HG03520 (cell line): ENCODE results near the gene PLCB1.

Experiments used
- ATAC-seq: cut with Tn5 transposase; IDR thresholded peaks from one replicate; pipeline ENCODE4 v1.9.1; 2021; ENCODE audit warnings: mild to moderate bottlenecking, moderate library complexity; ENCODE audit not compliant: unreplicated experiment

Gene PLCB1

GRCh38 chr20:8242066-8242465, 110.0 kb downstream of the PLCB1 start:
- ATAC-seq: no peak

DNA sequence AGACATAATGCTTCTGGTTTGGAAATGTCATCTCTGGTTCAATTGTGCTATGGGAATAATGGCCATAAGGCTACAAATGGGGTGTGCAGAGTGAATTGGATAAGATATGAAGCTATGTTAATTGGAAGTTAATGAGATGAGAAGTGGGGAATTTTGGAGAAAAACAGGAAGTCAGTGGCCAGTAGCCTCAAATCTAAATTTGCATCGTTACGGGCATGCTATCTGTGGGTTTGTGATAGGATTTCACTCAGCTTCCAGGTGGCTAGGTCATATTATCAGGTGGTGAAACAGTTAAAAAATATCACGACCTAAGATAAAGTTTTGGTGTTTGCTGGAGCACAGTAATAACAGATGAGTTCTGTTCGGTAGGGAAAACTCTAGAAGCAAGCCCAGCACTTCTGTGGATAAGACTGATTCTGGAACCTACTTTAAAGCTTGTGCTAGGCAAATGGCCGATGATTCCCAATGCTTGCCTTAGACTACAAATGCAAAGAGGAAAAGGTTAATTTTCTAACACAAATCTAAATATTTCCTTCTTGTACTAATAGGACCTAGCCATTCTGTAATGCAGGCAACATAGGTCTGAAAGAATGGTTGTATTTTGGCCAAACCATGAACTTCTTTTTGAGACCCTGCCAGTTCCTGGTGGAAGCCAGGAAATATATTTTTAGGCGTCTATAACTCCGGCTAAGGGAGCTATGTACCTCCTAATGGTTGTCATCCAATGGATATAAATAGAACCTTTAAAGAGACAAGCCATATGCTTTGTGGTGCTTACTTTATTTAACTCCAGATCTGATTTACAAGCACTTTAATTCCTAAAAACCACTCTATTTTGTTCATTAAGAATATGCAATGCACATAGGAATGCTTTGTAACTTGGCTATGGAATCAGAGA, 111.0 kb downstream of the PLCB1 start:
- no peak for ATAC-seq

DNA sequence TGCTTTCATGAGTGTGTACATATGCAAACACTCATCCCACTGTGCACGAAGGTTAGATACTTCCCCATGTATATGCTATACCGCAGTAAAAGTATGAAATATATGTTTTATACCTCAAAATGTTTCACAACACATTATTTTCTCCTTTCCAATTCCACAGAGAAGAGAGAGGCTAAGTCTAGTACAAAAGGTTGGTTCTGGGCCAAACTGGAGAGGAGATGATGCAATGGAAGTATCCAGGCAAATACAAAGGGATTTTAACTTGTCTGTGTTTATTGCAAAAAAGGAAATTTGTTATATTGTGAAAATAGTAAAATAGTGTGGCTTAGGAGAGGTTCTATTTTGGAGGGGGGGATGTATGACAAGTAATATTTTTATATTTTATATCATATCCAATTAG, 112.6 kb downstream of the PLCB1 start:
- no peak for ATAC-seq

GRCh38 chr20:8246153-8246552, 114.1 kb downstream of the PLCB1 start:
- no peak for ATAC-seq

DNA sequence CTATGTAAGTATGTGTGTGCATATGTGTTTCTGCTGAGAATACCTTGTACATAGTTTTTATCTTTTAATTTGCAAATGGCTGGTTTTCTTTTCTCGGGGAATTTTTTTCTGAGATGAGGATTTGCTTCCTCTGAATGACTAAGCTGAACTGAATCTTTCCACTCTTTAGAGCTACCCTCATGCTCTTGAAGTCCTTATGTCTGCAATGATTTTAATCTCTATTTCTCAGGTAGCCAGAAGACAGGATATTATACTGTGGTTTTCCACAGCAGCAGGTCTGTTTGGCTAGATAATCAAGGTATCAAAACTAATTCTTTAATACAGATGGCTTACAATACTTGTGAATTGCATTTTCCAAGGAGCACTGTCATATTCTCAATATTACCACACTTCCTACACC, 114.7 kb downstream of the PLCB1 start:
- ATAC-seq: no peak

DNA sequence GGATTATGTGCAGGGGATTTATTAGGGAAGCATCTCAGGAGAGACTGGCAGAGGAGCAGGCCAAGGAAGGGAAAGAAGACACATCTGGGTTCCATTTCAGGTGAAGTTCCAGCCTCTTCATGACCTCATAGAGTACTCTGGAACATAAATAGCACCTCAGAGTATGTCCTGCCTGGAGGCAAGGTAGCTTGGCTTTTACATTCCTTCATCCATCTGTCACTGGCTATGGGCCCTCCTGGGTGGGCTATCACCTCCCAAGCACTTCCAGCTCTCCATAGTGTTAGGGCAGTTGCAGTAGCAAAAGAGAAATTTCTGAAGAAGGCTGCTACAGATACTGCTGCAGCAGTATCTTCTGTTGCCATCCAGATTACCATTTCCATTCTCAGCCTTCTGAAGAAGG, 116.0 kb downstream of the PLCB1 start:
- no peak for ATAC-seq

DNA sequence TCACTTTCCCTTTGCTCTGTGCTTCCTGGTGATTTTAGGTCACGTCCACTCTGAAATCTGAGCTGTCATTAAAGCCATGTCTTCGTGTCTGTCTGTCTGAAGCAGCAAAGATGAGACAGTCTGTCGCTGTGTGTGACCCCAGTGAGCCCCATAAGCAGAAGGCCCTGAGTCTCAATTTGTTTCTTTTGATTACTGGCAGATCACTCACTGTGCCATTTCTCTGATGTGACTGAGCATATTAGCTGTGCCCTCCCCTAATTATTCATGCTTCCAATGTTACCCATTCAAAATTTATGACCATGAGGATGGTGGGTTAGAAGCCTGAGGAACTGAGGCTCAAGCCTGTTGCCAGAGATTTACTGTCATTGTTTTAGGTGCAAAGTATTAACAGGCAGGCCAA, 117.6 kb downstream of the PLCB1 start:
- ATAC-seq: no peak

DNA sequence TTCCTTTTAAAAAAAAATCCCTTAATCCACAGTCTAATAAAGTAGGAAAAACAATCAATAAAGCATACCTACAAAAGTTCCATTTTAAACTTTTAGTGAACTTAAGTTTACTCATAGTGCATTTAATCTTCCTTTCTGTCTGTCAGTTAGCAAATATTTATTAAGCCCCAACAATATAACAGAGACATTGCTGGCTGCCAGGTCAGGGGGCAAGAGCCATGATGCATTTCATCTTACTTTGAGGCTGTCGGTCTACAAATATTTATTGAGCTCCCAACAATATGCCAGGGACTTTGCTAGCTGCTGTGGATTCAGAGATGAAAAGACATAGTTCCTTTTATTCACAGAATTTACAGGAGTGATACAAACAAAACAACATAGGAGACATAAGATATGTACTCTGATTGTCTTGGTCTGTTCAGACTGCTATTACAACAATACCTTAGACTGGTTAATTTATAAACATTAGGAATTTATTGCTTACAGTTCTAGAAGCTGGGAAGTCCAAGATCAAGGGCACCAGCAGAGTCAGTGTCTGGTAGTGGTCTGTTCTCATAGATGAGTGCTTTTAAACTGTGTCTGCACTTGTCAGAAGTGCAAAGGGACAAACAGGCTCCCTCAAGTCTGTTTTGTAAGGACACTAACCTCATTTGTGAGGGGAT, 118.6 kb downstream of the PLCB1 start:
- no peak for ATAC-seq

DNA sequence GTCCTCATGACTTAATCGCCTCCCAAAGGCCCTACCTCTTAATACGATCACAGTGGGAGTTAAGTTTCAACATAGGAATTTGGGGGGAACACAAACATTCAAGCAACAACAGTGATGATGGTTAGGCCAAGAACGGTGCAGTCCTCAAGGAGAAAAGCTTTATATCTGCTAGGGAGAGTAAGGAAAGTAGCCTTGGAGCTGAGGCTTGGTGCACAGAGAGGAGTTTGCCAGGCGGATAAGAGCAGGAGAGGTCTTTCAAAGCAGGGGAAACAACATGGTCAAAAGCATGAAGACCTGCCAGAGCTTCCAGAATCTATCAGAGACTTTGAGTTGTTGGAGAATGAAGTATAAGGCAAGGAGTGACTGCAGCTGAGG, 119.1 kb downstream of the PLCB1 start:
- no peak for ATAC-seq

GRCh38 chr20:8254911-8255582, 123.0 kb downstream of the PLCB1 start:
- ATAC-seq: no peak

DNA sequence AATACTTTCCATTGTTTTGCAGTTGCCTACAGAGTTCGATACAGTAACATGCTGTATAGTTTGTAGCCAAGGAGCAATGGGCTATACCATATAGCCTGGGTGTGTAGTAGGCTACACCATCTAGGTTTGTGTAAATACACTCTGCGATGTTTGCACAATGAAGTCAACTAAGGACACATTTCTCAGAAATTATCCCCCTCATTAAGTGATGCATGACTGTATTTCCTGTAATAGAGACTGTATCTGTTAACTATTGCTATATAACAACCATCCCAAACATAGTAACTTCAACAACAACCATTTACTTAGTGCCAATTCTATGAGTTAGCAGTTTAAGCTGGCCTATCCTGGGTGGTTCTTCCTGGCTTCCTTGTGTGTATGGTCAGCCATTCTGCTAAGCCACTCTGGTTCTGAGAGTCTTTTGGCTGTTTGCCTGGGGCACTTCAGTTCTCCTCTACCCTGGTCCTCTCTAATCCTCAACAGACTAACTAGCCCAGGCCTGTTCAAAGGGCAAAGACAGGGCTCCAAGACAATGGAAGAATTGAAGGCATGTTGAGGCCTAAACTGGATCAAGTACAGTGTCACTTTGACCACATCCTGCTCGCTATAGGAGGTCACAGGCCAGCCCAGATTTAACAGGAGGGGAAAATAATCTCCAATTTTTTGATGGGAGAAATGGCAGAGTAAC, 124.0 kb downstream of the PLCB1 start:
- no peak for ATAC-seq

- ATAC-seq: no peak
Measured at GRCh38 chr20:8260837-8261251, 128.8 kb downstream of the PLCB1 start.

GRCh38 chr20:8262721-8263120, 130.7 kb downstream of the PLCB1 start:
- ATAC-seq: no peak

DNA sequence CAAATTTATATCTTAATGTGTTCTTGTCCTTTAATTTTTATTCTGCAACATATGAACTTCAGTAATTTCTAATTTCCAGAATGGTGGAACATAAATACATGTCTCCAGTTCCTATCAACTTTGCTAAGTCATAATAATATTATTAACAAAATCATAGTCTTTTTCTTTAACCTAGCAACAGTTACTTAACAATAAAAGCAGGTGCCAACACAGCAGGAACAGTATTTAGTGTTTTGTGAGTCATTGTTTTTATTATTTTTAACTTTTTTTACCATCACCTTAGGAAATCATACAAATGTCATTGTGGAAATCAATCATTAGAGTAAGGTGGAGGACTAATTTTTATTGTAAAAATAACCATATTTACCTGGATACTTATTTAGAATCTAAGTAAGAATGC, 133.5 kb downstream of the PLCB1 start:
- no peak for ATAC-seq

DNA sequence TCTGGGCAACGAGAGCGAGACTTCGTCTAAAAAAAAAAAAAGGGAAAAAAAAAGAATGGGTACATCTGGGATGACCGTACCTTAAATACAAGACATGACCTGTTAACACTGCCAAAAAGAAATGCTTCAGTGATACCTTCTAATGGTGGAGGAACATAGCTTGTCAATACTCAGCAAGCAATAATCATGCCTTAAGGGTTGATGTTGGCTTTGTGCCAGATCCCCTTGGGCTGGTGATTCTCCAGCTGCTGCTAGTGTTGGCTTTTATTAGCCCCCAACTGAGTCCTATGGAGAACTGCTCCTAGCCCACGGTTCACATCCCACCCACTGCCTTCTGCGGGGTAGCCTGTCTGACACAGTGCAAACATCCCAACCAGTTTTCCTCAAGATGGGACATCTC, 134.9 kb downstream of the PLCB1 start:
- no peak for ATAC-seq

GRCh38 chr20:8271727-8272126, 139.7 kb downstream of the PLCB1 start:
- ATAC-seq: no peak

- ATAC-seq: no peak
Measured at GRCh38 chr20:8272766-8273165, 140.7 kb downstream of the PLCB1 start.

DNA sequence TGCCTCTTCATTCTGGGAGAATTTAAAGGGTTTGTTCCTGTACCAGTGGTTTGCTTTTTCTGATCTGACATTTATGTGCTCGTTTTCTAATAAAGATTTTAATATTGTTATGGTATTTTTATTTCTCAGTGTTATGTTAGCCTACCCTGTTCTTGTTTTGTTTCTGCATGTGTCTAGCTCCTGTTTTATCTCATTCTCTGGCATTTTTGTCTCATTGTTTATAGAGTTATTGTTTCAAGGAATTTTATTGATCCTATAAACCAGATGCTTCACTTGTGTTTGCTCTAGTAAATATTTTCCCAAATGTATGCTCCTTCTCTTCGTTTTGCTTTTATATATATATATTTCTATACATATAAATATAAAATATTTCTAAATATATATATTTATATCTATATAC, 152.8 kb downstream of the PLCB1 start:
- ATAC-seq: no peak

- ATAC-seq: no peak
Measured at GRCh38 chr20:8287340-8287739, 155.3 kb downstream of the PLCB1 start.

GRCh38 chr20:8291200-8291599, 159.1 kb downstream of the PLCB1 start:
- no peak for ATAC-seq

DNA sequence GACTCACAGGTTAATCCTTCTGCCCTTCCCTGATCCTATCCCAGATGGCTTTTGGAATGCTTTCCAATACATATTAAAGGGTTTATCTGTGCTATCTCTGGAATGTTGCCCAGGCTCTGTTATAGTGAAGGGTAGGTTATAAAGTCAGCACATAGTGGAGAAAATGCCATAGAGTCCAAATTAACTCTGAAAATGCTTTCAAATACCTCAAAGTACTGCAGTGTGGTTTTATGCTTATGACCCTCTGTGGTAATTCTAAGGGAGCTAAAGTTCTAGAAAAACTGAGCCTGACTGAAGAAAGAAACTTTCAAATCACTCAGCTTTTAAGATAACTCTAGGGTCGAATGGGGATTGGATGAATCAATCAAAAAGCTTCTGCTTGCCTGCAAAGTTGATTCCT, 159.8 kb downstream of the PLCB1 start:
- no peak for ATAC-seq
